ENCODE data around the gene LHPP. TPM values are rescaled to one million over a fixed set of nuclear protein-coding genes. Genes with fewer than 3 reads are reported as not detected.

Gene LHPP
- total RNA-seq, 1 donor from 2014 or later: 15.2 TPM

GRCh38 chr10:124622158-124622557, 160.5 kb downstream of the LHPP start:
- H3K36me3 Mint-ChIP-seq (ENCODE audit: insufficient read depth): no peaks in the 10 kb centered on the region
- H3K9me3 Mint-ChIP-seq (ENCODE audit: low read depth): no peaks in the 10 kb centered on the region

GRCh38 chr10:124622866-124623536, 161.4 kb downstream of the LHPP start:
- TF ChIP-seq CTCF (IDR thresholded peaks at IDR 0.05; ENCODE audit: unreplicated experiment): no peak
- H3K4me1 Mint-ChIP-seq (ENCODE audit: low read depth): peaks cover 13% of the 10 kb centered on the region
- H3K27ac Mint-ChIP-seq: no peak overlapping the region
- no peaks in the 10 kb centered on the region for H3K36me3 Mint-ChIP-seq (ENCODE audit: insufficient read depth)
- DNase-seq (ENCODE audit: low spot score, unreplicated experiment): no peak
- no peaks in the 10 kb centered on the region for H3K9me3 Mint-ChIP-seq (ENCODE audit: low read depth)
- H3K27me3 Mint-ChIP-seq: no peaks in the 10 kb centered on the region
- H3K4me3 Mint-ChIP-seq (ENCODE audit: low read depth): no peak overlapping the region

More at GRCh38 chr10:124622158-124622557, 160.5 kb downstream of the LHPP start:
- TF ChIP-seq CTCF (IDR thresholded peaks at IDR 0.05; ENCODE audit: unreplicated experiment): no peak
- Mint-ChIP-seq H3K27me3 (no peaks in the 10 kb centered on the region), H3K4me1 (ENCODE audit: low read depth) (peaks cover 10% of the 10 kb centered on the region), H3K27ac (no peak overlapping the region), H3K4me3 (ENCODE audit: low read depth) (no peak overlapping the region)
- DNase-seq (ENCODE audit: low spot score, unreplicated experiment): no peak

GRCh38 chr10:124624006-124624405, 162.4 kb downstream of the LHPP start:
- Mint-ChIP-seq H3K36me3 (ENCODE audit: insufficient read depth) (no peaks in the 10 kb centered on the region), H3K27ac (no peak overlapping the region), H3K4me1 (ENCODE audit: low read depth) (peaks cover 17% of the 10 kb centered on the region), H3K27me3 (no peaks in the 10 kb centered on the region), H3K9me3 (ENCODE audit: low read depth) (no peaks in the 10 kb centered on the region), H3K4me3 (ENCODE audit: low read depth) (no peak overlapping the region)
- no peak for TF ChIP-seq CTCF (IDR thresholded peaks at IDR 0.05; ENCODE audit: unreplicated experiment)
- no peak for DNase-seq (ENCODE audit: low spot score, unreplicated experiment)

GRCh38 chr10:124624466-124624865, 162.8 kb downstream of the LHPP start:
- Mint-ChIP-seq H3K9me3 (ENCODE audit: low read depth) (no peaks in the 10 kb centered on the region), H3K27ac (peak overlapping the region; percentile 64), H3K4me1 (ENCODE audit: low read depth) (peaks cover 17% of the 10 kb centered on the region), H3K27me3 (no peaks in the 10 kb centered on the region), H3K36me3 (ENCODE audit: insufficient read depth) (no peaks in the 10 kb centered on the region), H3K4me3 (ENCODE audit: low read depth) (no peak overlapping the region)
- no peak for DNase-seq (ENCODE audit: low spot score, unreplicated experiment)
- TF ChIP-seq CTCF (IDR thresholded peaks at IDR 0.05; ENCODE audit: unreplicated experiment): no peak

GRCh38 chr10:124624895-124625294, 163.3 kb downstream of the LHPP start:
- peak overlapping the region; percentile 80 for H3K27ac Mint-ChIP-seq
- no peak for DNase-seq (ENCODE audit: low spot score, unreplicated experiment)
- H3K4me1 Mint-ChIP-seq (ENCODE audit: low read depth): peaks cover 16% of the 10 kb centered on the region
- no peak overlapping the region for H3K4me3 Mint-ChIP-seq (ENCODE audit: low read depth)
- no peaks in the 10 kb centered on the region for H3K36me3 Mint-ChIP-seq (ENCODE audit: insufficient read depth)
- no peak for TF ChIP-seq CTCF (IDR thresholded peaks at IDR 0.05; ENCODE audit: unreplicated experiment)
- H3K27me3 Mint-ChIP-seq: no peaks in the 10 kb centered on the region
- no peaks in the 10 kb centered on the region for H3K9me3 Mint-ChIP-seq (ENCODE audit: low read depth)

Measured in progenitor cell of endocrine pancreas (in vitro differentiated cells).